SH-SY5Y (cell line): Measurements from ENCODE around the gene ADAMTSL1.

Experiments used
- GATA2 ChIP-seq: IDR thresholded peaks from 2 replicates; pipeline ENCODE4 v1.6.1; 2011; ENCODE audit warnings: mild to moderate bottlenecking, low read depth, low read length
- GATA3 ChIP-seq: IDR thresholded peaks from 2 replicates; pipeline ENCODE4 v1.6.1; 2011; ENCODE audit warnings: low read depth, mild to moderate bottlenecking, low read length, moderate library complexity

DNA sequence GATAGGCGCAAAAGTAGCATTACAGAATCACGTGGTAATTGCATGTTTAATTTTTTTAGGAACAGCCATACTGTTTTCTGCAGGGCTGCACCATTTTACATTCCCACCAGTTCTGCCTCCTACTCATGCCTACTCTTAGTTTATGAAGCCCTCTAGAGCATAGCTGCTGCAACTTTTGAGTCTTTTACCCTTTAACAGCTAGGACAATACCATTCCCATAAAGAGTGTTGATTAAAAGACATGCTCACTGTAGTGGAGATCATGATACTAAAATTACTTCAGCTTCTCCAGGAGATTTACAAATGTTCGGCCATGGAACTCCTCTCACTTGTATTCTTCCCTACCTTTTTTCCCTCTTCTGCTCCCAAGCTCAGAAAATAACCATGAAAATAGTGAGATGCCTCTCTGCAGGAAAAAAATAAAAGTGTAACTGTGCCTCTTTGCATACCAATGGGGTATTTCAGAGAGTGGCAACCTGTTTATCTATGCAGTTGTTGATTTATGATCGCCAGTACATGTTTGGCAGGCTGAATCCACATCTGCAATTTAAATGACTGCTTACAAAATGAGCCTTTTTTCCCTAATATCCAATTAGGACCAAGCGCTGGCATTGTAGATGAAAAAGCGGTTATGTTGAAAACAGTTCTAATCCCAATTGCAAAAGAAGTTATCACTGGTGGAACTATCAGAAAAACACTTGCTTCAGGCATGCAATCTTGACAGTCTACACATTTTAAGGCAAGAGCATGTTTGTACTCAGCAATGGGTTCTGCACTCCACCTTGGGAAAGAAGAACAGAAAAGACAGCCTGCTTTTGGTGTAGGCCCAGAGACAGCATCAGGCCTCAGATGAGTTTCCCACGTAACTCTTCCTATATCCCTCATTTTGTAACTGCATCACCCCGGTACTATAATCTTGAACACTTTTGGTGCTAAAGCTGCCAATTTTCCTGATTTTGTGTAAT lies 131.1 kb downstream of the ADAMTSL1 start:
- TF ChIP-seq GATA2: no peak
- no peak for TF ChIP-seq GATA3
